Stimulated activated CD4-positive, alpha-beta T cell treated with anti-CD3 and anti-CD28 coated beads, Interleukin-1b, Interleukin-23, amount 100 ng/mL, for 1 hour (primary cell): ENCODE measurements around the gene ACTL6B.
"Not testable (repeated sequence)": the region's sequence is repeated elsewhere in the genome, so short reads cannot be mapped to it uniquely, and the experiment has no call there.

Experiments used
- DNase-seq, 2 donors: peaks; one replicate each; pipeline ENCODE4 v3.0.0-alpha.2; 2020; ENCODE audit warnings: low read depth in 2 of 2

Gene ACTL6B

GRCh38 chr7:100655908-100656674 lies at the start of gene ACTL6B:
ACTL6B (minus strand) TSS chr7:100656448; CDS start chr7:100656354, 94 bp downstream.
- DNase-seq, result peak in 1 of 2 donors; percentile 26

DNA sequence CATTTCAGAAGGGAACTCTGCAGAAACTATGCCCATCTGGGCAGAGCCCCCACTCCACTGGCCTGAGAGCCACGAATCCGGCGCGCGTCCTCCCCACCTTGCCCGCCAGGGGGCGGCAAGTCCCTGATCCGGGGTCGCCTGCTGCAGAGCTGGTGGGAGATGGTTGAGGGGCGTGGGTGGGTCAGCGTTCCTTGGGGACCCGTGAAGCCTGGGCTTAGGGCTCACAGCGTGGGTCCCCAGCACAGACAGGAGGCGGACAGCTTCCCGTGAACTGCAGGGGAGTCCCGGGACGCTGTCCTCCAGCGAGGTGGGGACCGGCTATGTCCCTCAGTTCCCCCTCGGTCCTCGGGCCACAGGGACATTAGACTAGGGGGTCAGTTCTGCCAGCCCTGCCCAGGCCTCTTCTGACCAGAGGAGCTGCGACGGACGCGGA lies 49.1 kb upstream of the ACTL6B start:
- peak; percentile 37 to 73 for DNase-seq

- DNase-seq, result not testable (repeated sequence)
Measured at GRCh38 chr7:100701089-100701488, 44.8 kb upstream of the ACTL6B start.

- DNase-seq, result no peak
Measured at GRCh38 chr7:100699018-100699417, 42.8 kb upstream of the ACTL6B start.

GRCh38 chr7:100696123-100696521 lies 39.9 kb upstream of the ACTL6B start:
- DNase-seq, result no peak

GRCh38 chr7:100694098-100694745 lies 38.0 kb upstream of the ACTL6B start, which contains the start of gene GIGYF1:
GIGYF1 (minus strand) TSS chr7:100694250; CDS start chr7:100688238, 6,012 bp downstream.
- no peak for DNase-seq

DNA sequence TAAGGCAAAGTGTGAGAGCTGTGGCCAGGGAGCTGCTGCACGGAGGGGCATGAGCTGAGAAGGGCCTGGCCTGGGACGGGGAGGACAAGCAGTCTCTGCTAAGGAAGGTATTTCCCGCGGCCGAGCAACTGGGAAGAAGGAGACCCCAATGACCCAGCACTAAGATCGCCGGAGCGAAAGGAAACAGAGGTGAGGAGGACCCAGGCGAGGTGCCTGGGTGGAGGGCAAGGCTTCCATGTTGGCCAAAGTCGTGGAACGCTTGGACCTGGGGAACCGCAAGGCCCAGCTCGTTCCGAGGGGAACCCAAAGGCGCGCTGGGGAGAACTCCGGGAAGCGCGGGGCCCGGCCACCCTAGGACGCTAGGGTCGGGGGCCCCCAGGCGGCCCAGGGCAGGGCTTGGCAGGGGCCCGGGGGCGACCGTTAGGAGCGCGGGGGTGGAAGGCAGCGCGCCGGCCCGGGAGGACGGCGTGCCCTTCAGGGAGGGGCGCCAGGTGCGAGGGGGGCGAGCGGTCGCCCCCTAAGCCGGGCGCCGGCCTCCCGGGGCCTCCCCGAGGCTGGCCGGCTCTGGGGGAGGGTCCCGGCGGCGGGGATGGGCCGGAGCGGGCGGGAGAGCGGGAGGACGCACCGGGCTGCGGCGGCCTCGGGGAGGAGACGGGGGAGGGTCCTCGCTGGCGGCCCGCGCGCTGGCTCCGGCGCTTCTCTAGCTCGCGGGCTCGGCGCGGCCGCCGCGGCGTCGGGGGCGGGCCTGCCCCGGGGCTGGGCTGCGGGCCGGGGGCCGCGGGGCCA lies 37.3 kb upstream of the ACTL6B start:
- DNase-seq, result no peak

GRCh38 chr7:100692578-100692961 lies 36.3 kb upstream of the ACTL6B start:
- no peak for DNase-seq

- DNase-seq, result peak; percentile 58 to 75
Measured at GRCh38 chr7:100691676-100692577, 35.7 kb upstream of the ACTL6B start.

GRCh38 chr7:100689230-100690135 lies 33.2 kb upstream of the ACTL6B start:
- no peak for DNase-seq

- DNase-seq, result no peak
Measured at GRCh38 chr7:100688326-100688860, 32.1 kb upstream of the ACTL6B start.

DNA sequence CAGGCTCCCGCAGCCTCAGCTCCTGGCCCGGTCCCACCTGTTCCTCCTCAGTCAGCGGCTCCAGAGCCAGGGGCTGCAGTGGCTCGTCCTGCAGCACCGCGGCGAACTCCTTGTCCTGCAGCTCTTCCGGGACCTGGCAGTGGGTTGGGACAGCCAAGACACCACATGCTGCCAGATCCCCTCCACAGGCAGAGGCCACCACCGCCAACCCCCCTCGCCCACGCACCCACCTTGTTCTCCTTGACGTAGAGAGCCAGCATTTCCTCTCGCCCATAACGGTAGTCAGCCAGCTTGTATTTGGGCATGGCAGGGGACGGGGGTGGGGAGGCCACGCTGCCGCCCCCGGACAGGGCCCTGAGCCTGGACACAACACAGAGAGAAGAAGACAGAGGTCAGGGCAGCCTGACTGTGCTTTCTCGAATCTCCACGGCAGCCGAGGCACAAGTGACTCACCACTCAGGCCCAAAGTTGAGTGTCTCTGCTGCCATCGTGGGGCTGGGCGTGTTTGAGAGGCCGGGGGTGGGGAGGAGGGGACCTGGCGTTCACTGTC lies 31.6 kb upstream of the ACTL6B start:
- no peak for DNase-seq

DNA sequence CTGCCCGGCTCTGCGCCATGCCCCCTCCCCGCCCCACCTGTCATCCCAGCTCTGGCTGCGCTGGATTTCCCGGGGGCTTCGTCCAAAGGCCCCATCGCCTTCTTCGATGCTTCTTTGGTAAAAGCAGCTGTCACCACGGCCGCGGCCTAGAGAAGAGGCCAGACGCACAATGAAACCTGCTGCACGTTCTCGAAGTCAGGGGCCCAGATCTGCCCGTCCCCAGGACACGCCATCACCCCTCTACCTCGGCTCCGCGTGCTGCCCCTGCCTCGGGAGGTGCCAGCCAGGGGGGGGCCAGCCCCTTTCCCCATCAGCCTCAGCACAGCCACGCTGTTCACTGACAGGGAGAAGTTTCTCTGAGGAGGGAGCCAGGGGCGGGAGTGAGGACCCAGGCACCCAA lies 31.0 kb upstream of the ACTL6B start:
- no peak for DNase-seq

GRCh38 chr7:100686822-100687211 lies 30.6 kb upstream of the ACTL6B start:
- DNase-seq, result no peak

- no peak for DNase-seq
Measured at GRCh38 chr7:100686201-100686821, 30.1 kb upstream of the ACTL6B start.

DNA sequence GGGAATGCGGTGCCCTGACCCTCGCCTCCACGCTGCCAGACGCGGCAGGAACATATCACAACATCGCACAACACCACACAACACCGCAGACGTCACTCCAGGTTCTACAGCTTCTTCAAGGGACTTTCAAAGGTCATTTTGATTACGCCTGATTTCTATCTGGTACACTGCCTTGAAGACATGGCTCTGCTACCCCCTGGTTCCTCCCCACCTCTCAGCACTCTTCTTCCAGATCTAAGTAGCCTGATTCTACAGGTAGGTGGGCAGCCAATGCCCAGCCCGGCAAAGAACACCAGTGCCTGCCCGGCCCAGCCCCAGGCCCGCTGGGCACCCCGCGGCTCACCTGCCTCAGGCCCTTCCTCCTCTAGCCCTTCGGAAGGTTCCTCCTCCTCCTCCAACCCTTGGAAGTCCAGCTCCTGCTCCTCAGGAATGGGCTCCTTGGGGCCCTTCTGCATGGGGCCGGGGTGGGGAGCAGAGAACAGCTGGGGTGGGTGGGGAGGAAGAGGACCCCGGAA lies 29.4 kb upstream of the ACTL6B start:
- DNase-seq, result no peak

- DNase-seq, result no peak
Measured at GRCh38 chr7:100685049-100685605, 28.9 kb upstream of the ACTL6B start.

DNA sequence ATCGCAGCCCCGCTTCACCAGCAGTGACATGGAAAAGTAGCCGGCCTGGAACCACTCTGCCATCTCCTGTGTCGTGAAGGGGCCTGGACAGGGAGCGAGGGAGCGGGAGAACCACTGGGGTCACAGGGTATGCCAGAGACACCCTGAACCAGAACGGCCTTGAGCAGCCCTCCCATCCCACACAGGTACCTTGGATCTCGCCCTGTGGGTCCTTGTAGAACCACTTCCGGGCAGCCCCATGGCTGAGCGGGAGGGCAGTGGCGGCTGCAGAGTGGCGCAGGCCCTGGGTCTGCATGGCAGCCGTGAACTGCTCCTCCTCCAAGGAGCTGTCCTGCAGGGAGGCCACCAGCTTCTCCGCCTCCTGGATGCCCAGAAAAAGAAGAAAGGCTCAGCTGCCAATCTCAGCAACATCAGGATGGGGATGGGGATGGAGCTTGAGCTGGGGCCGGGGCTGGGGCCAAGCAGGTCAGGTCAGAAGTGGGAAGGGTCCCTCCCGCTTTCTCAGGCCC lies 28.3 kb upstream of the ACTL6B start:
- no peak for DNase-seq
